Measurements from ENCODE around the gene SRGAP3. TPM values are rescaled to one million over a fixed set of nuclear protein-coding genes. Genes with fewer than 3 reads are reported as not detected.

SRGAP3 gene
- total RNA-seq, 1 donor from 2014 or later: 7.1 TPM

DNA sequence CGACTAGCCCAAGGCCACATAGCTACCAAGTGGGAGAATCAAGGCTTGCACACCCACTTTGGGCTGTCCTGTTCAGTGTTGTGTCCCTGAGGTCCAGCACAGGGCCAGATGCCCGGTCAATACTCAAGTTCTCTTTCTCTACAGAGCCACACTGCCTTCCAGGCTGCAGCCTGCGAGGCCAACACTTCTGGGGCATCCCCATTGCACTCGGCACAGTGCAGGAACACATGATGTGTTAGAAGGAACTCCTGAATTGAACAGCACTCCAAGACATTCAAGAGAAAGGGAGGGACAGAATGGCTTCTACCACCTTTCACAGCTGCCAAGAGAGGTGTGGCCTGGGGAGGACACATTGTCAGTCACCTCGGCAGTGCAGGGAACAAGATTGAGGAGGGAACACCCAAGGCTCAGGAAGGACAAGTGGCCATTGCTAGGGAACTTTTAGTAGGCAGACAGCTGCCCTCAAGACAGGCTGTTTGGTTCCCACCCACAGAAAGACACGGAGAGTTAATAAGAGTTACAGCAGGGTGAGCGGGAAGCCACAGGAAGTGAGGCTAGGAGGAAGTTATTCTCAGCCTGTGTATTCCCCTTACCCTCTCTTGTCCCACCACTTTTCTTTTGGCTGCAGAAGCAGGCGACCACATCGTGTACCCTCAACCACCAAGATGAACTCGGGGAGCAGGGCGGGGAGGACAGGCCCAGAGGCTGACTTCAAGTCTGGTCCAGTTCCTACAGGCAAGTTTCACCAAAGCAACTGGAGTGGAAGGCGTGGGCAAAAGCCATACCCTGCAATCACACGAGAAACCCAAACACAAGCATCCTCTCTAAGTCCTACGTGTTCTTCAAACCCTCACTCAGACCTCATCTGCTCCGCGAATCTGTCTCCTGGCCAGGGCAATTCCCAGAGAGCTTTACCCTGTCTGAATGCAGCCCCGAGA, 69.4 kb downstream of the SRGAP3 start:
- intact Hi-C loops (cut with micrococcal nuclease): loop anchor here (1.0 to 10.0 kb wide), 2 partner anchors 12 to 185 kb away; partner anchors contain the start of gene THUMPD3

DNA sequence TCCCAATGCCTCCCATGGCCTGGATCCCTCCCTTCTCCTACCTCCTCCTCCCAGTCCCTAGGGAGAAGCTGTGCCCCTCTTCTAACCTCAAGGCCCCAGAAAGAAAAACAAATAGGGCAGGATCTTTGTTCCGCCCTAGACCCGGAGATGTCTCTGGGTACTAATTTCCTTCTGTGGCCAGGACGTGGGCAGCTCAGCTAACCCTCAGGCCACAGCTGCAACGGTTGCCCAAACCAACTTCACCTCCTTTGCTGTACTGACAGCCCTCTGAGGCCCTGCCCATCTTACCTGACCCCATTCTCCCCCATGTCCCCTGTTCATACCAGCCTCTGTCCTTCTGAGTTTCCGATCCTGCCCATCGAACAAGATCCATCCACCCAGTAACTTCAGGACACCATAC, 70.7 kb downstream of the SRGAP3 start:
- intact Hi-C loops (cut with micrococcal nuclease): loop anchor here (10.0 kb wide), 1 partner anchor 186 kb away; the partner anchor contains the start of gene THUMPD3

DNA sequence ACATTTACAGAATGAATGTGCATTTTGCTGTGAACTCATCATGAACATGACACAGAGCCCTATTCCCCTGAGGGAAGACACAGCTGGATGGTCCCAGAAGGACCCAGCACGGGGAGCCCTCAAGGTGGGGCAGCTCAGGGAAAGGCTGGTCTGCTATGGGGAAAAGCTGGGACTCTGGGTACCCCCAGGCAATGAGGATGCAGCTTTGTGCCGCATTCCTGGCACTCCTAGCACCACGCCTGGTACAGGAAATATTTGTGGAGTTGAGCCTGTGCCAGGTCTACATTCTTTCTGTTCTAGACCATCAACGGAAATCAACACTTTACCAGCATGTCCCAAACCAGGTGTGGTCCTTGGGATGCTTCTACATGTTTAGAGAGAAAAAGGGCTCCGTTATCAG, 74.0 kb downstream of the SRGAP3 start:
- intact Hi-C loops (cut with micrococcal nuclease): loop anchor here (10.0 kb wide), 1 partner anchor 189 kb away; the partner anchor contains the start of gene THUMPD3

DNA sequence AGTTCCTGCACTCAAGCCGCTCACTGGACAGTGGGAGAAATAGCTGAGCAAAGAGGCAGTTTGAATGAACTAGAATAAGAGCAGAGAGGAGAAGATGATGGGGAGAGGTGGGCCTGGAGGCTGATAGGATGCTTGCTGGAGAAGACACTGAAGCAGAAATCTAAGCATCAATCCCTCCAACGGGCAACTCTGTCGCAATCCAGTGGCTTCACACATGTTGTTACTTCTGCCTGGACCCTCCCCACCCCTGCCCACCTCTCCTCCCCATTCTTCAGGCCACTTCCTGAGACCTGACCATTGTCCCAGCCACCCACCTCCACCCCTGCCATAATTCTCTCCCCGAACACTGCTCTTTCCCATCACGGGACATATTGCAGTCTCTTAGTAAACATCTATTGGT, 76.0 kb downstream of the SRGAP3 start:
- intact Hi-C loops (cut with micrococcal nuclease): loop anchor here (10.0 kb wide), 1 partner anchor 191 kb away; the partner anchor contains the start of gene THUMPD3

DNA sequence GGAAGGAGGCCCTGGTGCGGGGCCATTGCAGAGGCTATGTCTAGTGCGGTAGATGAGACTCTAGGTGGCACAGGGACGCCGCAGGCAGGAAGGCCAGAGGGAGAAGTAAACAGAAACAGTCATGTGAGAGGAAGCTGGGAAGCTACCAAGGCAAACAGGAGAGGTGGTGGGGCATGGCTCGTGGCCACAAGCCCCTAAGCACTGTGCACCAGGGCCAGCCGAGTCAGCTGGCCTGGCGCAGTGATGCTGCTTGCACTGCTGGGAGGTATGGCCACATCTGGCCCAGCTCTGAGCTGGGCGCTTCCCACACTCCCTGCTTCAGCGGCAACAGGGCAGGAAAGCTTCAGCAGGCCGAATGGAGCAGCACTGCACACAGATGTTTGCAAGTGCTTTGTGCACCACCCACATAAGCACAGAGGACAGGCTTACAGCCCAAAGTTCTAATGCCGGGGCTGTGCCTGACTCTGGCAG, 76.6 kb downstream of the SRGAP3 start:
- intact Hi-C loops (cut with micrococcal nuclease): loop anchor here (10.0 kb wide), 1 partner anchor 192 kb away; the partner anchor contains the start of gene THUMPD3

DNA sequence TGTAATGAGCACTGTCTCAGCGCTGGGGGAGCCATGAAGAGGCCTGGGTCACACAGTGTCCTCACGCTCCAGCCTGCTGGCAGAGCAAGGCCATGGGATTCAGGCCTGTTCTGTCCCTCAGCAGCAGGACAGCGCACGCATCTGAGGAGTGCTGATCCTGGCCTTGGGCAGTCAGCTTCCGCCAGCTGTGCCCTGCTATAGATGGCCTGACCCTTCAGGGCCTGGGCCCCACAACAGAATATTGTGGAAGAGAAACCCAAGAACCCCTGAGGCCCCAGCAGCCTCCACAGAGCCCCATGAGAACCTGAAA, 78.6 kb downstream of the SRGAP3 start:
- intact Hi-C loops (cut with micrococcal nuclease): loop anchor here (10.0 kb wide), 1 partner anchor 194 kb away; the partner anchor contains the start of gene THUMPD3

DNA sequence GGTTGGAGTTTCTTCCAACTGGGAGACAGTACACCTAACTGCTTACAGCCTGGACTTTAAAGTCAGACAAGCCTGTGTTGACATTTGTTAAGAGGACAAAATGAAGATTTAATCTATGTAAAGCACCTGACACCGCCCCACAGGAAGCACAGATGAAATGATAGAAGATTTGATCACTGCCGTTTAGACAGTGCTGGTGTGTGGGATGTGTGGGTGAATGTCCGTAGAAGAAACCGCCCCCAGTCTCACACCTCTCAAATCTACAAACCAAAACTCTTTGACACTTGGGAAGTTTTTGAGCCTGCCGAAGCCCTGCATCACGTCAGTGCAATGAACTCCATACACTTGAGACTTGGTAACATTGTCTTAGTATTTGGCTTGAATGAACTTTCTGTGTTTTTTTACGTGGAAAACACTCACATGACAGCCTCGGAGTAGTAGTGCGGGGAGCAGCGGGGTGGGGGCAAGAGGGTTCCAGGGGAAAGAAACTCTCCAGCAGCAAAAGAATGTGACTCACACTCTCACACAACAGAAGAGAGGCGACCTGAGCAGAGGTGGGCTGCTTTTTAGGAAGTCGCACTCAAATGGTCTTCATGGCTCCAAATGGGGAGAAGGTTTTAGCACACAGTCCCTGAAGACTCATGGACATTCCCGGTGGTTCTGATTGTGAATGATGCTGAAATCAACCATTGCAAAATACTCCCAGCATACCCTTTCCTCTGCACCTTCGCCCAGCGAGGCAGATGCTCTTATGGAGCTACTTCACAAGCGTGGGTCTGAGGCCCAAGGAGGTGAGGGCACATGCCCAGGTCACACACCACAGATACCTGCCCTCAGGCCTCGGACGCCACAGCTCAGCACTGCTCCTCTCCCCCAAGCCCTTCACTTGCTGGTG, 79.2 kb downstream of the SRGAP3 start:
- intact Hi-C loops (cut with micrococcal nuclease): loop anchor here (5.0 to 10.0 kb wide), 3 partner anchors 52 to 208 kb away; partner anchors contain the start of genes RAD18 and THUMPD3

DNA sequence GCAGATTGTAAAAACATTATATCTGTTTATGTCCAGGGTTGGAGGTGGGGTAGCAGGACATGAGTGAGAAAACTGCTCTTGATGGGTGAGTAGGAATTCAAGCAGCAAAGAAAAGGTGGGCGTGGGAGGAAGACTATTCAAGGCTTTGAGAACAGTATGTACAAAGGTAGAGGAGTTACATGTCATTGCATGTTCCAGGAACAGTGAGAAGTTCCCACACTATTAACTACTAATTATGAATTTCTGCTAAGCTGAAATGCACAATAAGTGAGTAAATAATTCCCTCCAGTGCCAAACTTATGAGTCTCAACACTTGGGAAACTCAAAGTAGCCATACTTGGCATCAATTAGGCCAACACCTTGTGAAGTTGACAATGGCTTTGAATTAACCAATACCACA, 80.1 kb downstream of the SRGAP3 start:
- intact Hi-C loops (cut with micrococcal nuclease): loop anchor here (5.0 kb wide), 2 partner anchors 53 to 207 kb away; partner anchors contain the start of gene RAD18

DNA sequence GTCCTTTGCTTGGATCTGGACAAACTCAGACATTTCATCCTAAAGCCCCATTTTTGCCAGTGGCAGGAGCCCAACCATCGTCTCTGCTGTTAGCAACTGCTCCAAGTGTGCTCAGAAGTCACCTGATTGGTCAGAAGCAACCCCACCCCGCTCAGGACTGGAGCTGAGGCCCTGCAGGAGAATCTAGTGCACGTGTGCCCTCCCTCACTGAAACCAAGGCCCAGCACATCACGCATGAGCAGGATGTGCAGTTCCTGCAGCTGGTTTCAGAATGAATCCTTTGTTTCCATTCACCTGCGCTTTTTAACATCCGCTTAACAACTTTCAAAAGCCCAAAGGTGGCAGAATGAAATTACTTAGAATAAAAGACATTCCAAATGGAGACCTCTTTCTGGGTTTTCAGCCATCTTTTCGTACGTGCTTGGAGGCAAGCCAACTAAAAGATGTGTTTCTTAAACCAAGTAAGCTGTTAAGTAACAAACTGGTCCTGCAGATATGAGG, 81.2 kb downstream of the SRGAP3 start:
- intact Hi-C loops (cut with micrococcal nuclease): loop anchor here (1.0 to 5.0 kb wide), 4 partner anchors 12 to 206 kb away; partner anchors contain the start of genes RAD18 and SRGAP3

DNA sequence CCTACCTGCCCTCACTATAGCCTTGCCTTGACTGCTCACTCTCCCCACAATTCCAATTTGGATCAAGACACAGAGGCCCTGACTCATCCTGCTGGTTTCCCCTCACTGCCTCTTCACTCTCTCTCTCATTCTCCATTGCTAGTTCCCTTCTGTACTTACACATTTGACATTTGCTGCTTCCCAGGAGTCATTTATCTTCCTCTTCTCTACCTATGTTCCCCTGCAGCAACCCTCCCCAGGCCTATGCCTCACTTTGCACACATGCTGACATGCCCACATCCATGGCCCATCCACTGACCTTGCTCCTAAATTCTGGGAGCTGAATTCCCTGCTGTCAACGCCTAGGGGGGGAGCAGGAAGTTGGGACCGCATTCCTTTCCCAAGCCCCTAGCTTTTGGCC, 82.2 kb downstream of the SRGAP3 start:
- intact Hi-C loops (cut with micrococcal nuclease): loop anchor here (5.0 kb wide), 2 partner anchors 55 to 205 kb away; partner anchors contain the start of gene RAD18

DNA sequence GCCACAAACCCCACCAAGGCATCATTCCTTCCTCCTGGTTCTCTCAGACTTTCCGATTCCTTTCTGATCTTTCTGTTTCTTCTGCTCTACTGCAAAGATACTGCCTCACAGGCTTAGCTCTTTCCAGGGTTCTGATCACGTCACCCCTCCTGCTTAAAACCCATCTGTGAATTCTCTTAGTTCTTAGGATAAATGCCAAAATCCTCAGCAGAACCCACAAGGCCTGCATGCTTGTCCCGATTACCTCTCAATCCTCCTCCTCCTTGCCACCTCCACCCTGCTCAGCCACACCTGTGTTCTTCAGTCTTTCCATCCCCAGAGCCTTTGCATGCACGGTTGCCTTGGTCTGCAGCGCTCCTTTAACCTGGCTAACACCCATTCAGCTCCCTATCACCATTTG, 84.0 kb downstream of the SRGAP3 start:
- intact Hi-C loops (cut with micrococcal nuclease): loop anchor here (5.0 kb wide), 2 partner anchors 57 to 203 kb away; partner anchors contain the start of gene RAD18

DNA sequence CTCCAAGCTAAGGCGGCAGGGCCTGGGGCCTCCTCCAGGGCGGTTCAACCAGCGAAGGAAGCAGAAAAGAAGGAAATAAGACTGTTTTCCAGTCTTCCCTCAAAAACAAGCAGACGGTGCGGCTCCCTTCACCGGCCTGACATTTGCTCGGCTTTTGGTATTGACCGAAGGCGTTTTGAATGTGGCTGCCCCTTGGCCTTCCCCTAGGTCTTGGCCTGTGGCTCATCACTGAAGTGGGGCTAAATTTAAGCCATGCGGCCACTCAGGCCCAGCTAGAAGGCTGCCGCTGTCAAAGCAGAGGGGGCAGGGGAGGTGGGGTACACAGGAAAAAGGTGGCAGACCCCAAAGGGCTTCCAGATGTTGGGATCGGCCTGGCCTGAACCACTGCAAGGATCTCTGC, 86.2 kb downstream of the SRGAP3 start:
- intact Hi-C loops (cut with micrococcal nuclease): no loop called here

DNA sequence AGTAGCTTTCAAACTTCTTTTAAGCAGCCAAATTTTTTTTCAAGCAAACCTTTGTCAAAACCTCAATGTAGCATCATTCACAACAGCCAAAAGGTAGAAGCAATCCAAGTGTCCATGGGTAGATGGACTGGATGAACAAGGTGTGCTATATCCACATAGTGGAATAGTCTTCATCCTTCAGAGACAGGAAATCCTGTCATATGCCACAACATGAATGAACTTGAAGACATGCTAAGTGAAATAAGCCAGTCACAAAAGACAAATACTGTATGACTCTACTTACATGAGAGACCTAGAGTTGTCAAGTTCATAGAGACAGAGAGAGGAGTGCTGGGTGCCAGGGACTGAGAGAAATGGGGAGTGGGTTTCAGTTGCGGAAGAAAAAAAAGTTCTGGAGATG, 87.6 kb downstream of the SRGAP3 start:
- intact Hi-C loops (cut with micrococcal nuclease): no loop called here

DNA sequence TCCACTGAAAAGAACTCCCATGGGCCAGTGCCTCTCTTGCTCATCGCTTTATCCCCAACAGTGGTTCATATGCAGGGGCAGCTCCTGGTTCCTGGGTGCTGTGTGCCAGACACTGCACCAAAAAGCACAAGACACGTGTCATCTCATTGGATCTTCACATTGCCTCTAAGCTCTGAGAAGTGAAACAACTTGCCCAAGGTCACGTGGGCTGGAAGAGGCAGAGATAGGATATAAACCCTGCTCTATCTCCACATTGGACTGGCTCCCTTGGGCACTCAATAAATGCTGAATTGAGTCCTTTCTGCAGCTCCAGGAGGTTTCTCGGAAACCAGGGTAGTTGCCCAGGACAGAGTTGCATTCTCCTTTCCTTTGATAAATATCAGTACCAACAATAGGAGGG, 88.1 kb downstream of the SRGAP3 start:
- intact Hi-C loops (cut with micrococcal nuclease): no loop called here

DNA sequence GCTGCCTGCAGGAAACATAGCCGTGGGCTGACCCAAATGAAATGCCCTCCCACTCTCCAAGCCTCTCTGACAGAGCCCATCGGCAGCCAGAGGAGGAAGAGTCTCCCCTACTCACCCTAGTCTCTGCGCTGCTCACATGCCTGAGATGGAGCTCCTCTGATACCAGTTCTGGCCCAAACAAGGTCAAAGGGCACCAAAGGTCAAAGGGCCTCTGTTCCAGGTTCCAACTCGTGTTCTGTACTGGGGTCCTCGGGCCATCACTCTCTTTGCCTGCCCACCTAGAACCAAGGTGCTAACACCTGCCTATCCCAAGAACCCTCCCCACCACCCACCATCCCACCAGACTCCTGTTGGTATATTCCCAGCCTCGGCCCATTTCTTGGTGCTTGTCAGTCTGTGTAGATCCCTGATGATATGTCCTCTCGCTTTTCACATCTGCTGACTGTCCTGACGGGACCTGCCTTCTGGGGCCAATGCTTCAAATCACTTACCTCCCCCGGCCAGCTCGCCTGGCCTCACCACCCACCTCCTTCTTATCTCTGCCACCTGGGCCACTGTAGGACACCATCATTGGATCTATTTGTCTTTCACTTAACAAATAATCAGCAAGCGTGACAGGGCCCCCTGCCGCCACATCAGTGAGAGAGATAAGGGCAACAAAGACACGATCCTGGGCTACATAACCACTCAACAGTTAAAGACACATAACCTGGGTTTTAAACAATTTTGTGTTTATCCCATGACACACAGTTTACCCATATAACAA, 90.4 kb downstream of the SRGAP3 start:
- intact Hi-C loops (cut with micrococcal nuclease): no loop called here

DNA sequence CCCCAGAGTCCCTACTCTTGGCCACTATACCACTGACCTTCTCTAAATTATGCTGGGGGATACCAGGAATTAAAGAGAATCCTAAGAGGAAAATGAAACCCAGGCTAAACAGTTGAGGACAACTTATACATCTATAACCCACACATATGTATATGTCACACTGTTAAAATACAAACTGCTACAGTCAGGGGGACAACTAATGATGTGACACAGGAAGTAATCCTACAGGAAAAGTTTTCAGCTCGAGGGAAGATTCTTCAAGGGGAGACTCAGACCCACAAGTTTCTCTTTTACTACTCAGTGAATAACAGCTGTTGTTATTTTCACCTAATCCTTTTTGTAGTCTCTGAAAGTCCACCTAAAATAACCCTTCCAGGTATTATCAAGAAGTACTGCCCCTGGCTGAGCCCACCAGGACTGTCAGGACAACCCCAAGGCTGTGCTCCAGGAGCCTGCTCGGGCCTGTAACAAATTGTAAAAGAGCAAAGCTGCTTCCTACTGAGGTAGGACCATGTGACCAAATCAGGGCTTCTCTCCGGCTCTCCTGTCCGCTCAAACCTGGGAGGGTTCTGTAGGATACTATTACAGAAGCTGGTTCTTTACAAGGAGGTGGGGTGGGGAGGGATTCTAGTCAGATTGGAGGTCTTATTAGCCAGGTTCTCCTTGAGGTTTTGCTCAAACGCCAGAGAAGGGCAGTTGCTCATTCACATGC, 91.6 kb downstream of the SRGAP3 start:
- intact Hi-C loops (cut with micrococcal nuclease): no loop called here

DNA sequence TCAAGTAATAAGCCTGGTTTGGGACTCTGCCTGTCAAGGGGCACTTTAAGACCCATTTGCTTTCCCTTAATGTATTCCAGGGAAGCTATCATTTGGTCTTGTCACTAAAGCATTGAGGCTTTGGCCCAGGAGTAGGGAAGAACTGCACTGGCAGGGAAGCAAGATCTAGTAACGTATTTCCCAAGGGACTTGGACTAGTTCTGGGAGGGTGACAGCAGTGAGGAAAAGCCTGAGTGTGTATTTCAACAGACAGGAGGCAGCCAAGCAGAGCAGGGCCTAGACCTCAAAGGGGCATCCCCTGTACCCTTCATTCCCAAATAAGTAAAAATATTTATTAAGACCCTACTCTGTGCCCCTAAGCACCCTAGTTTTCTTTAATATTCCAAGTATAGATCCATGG, 92.8 kb downstream of the SRGAP3 start:
- intact Hi-C loops (cut with micrococcal nuclease): no loop called here

DNA sequence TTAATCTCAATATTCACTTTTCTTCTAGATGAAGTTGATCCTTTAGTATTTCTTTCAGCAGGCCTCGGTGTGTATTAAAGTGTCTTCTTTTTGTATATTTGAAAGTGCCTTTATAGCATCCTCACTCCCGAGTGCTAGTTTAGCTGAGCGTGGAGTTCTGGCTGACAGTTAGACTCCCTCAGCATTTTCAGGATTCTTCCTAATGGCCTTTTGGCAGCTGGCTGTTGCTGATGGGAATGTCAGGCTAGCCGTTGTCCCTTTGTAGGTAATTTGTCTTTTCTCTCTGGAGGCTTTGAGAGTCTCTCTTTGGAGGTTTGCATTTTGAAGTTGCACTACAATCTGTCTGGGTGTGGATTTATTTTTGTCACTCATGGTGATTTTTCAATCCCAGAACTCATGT, 94.4 kb downstream of the SRGAP3 start:
- intact Hi-C loops (cut with micrococcal nuclease): no loop called here

DNA sequence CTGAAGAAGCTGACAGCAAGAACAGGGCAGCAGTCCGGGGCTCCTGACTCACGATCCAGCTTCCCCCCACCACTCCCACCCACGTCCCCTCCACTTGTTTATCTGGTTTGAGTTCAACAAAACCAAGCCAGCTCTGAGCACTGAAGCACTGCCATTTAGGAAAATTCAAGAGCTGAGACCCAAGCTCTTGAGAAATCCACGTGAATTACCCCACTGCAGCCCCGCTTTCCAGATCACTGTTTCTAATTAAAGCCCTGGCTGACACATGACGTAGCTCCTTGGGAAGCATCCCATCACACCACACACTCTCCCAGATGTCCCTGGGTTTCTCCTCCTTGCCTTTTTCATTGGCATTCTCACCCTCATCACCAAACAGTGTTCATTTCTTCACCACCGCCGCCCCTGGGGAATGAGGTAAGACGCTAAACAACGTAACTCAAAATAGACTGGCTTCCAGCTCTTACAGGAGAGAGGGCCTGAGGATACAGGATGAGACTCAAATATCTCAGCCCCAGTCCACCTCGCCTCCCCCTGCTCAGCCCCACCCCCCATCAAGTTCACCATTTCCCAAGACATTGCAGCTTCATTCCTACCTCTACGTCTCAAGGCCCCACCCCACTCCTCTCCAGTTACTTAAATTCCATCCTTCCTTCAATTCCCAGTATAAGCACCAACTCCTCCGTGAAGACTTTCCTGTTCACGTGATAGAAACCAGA, 95.4 kb downstream of the SRGAP3 start:
- intact Hi-C loops (cut with micrococcal nuclease): no loop called here
